HG03045 (cell line): ENCODE measurements around the gene ENPP7.

Source experiments
- ATAC-seq: cut with Tn5 transposase; IDR thresholded peaks from one replicate; pipeline ENCODE4 v1.9.1; 2021; ENCODE audit warnings: mild to moderate bottlenecking, moderate library complexity; ENCODE audit not compliant: unreplicated experiment

ENPP7 gene

GRCh38 chr17:79702550-79703236 is 28.1 kb upstream of the ENPP7 start:
- ATAC-seq: no peak

GRCh38 chr17:79704691-79705090 is 26.1 kb upstream of the ENPP7 start:
- ATAC-seq: no peak

GRCh38 chr17:79705674-79706073 is 25.1 kb upstream of the ENPP7 start:
- ATAC-seq: no peak

- no peak for ATAC-seq
Measured at GRCh38 chr17:79706931-79707850, 23.6 kb upstream of the ENPP7 start.

GRCh38 chr17:79707931-79708891 is 22.5 kb upstream of the ENPP7 start:
- no peak for ATAC-seq

GRCh38 chr17:79711715-79712305 is 18.9 kb upstream of the ENPP7 start:
- ATAC-seq: no peak

GRCh38 chr17:79713391-79713790 is 17.4 kb upstream of the ENPP7 start:
- ATAC-seq: no peak

GRCh38 chr17:79714176-79715097 is 16.3 kb upstream of the ENPP7 start:
- no peak for ATAC-seq

GRCh38 chr17:79715098-79715942 is 15.4 kb upstream of the ENPP7 start:
- ATAC-seq: no peak

GRCh38 chr17:79715943-79716797 is 14.6 kb upstream of the ENPP7 start:
- no peak for ATAC-seq

GRCh38 chr17:79720705-79721292 is 9.9 kb upstream of the ENPP7 start:
- ATAC-seq: no peak

- no peak for ATAC-seq
Measured at GRCh38 chr17:79721993-79722671, 8.6 kb upstream of the ENPP7 start.

- no peak for ATAC-seq
Measured at GRCh38 chr17:79722787-79723186, 8.0 kb upstream of the ENPP7 start.

- no peak for ATAC-seq
Measured at GRCh38 chr17:79728169-79728907, 2.4 kb upstream of the ENPP7 start.

- ATAC-seq: no peak
Measured at GRCh38 chr17:79728908-79729471, 1.8 kb upstream of the ENPP7 start.

GRCh38 chr17:79729761-79730160 is 982 bp upstream of the ENPP7 start:
- ATAC-seq: no peak
